Measurements from ENCODE around the gene ZFAND6. TPM values are rescaled to one million over a fixed set of nuclear protein-coding genes. Genes with fewer than 3 reads are reported as not detected.
"Not testable (repeated sequence)": the region's sequence is repeated elsewhere in the genome, so short reads cannot be mapped to it uniquely, and the experiment has no call there.

The ZFAND6 gene
- total and polyA plus RNA-seq, 5 donors = 64.4 to 84.6 (median 71.9) TPM

- WGBS = 96% methylated on average over 2 of the region's 2 CpGs
- intact Hi-C loops (cut with DNase I) = no loop called here
These were observed 59.5 kb downstream of the ZFAND6 start for GRCh38 chr15:80118956-80119355.

DNA sequence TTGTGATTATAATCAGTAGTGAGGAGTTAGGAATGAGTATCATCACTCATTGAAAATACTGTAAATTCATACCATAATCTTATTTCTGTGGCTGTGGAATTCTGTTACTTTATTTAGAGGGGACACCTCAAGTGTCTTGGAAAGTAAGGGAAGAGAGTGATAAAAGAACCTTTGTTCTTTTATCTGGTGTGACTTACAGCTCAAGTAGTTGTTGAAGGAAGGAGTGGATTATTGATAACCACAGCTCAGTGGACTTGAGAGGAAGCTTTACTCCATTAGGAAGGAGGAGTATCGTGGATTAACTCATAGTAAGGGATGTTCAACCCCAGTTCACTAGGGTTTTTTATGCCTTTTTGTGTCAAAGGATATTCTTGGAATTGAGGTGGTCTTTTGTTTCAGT, 61.2 kb downstream of the ZFAND6 start:
- DNase-seq (no peak), ATAC-seq (no peak)
- WGBS = 59% methylated on average over 1 of the region's 1 CpG
- intact Hi-C loops (cut with DNase I) = no loop called here
- no peaks in the 10 kb centered on the region for H3K4me1 ChIP-seq (ENCODE audit: control insufficient read depth, insufficient read depth, low read length)
- no peaks in the 10 kb centered on the region for H3K27me3 ChIP-seq (ENCODE audit: control insufficient read depth, insufficient read depth)
- H3K9me3 ChIP-seq (ENCODE audit: control insufficient read depth, low read length) = no peaks in the 10 kb centered on the region
- H3K4me3 ChIP-seq (ENCODE audit: low read length) = no peak overlapping the region
- no peak overlapping the region for H3K27ac ChIP-seq (ENCODE audit: low read length)

More at GRCh38 chr15:80118956-80119355, 59.5 kb downstream of the ZFAND6 start:
- no peaks in the 10 kb centered on the region for H3K27me3 ChIP-seq (ENCODE audit: control insufficient read depth, insufficient read depth)
- H3K9me3 ChIP-seq (ENCODE audit: control insufficient read depth, low read length) = no peaks in the 10 kb centered on the region
- DNase-seq (no peak), ATAC-seq (no peak)
- no peaks in the 10 kb centered on the region for H3K4me1 ChIP-seq (ENCODE audit: control insufficient read depth, insufficient read depth, low read length)
- H3K27ac ChIP-seq (ENCODE audit: low read length) = no peak overlapping the region
- H3K4me3 ChIP-seq (ENCODE audit: low read length) = no peak overlapping the region

DNA sequence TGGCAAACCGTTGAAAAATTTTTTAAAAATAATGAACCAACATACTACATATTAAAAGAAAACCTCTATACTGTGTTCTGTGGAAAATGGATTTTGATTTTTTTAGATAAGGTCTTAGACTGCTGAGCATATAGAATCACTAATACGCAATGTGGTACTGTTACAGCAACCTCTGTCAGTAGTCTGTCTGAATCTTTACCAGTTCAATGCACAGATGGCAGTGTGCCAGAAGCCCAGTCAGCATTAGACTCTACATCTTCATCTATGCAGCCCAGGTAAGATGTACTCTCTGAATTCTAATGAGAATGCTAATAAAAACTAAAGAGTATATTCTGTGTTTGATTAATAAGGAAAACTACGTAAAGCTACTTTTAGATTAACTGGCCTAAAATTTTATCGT, 62.1 kb downstream of the ZFAND6 start:
- WGBS = 91% methylated on average over 4 of the region's 4 CpGs
- intact Hi-C loops (cut with DNase I) = no loop called here

GRCh38 chr15:80123034-80123433, 63.6 kb downstream of the ZFAND6 start:
- Histone ChIP-seq H3K27ac (ENCODE audit: low read length) (no peak overlapping the region), H3K4me3 (ENCODE audit: low read length) (no peak overlapping the region), H3K27me3 (ENCODE audit: control insufficient read depth, insufficient read depth) (no peaks in the 10 kb centered on the region), H3K4me1 (ENCODE audit: control insufficient read depth, insufficient read depth, low read length) (no peaks in the 10 kb centered on the region), H3K9me3 (ENCODE audit: control insufficient read depth, low read length) (no peaks in the 10 kb centered on the region)
- intact Hi-C loops (cut with DNase I) = no loop called here
- DNase-seq (no peak), ATAC-seq (no peak)
- WGBS = 92% methylated on average over 6 of the region's 6 CpGs

More for the DNA sequence above, 62.1 kb downstream of the ZFAND6 start:
- no peaks in the 10 kb centered on the region for H3K9me3 ChIP-seq (ENCODE audit: control insufficient read depth, low read length)
- no peak for ATAC-seq
- H3K4me1 ChIP-seq (ENCODE audit: control insufficient read depth, insufficient read depth, low read length) = no peaks in the 10 kb centered on the region
- H3K4me3 ChIP-seq (ENCODE audit: low read length) = no peak overlapping the region
- DNase-seq = no peak
- no peak overlapping the region for H3K27ac ChIP-seq (ENCODE audit: low read length)
- H3K27me3 ChIP-seq (ENCODE audit: control insufficient read depth, insufficient read depth) = no peaks in the 10 kb centered on the region

DNA sequence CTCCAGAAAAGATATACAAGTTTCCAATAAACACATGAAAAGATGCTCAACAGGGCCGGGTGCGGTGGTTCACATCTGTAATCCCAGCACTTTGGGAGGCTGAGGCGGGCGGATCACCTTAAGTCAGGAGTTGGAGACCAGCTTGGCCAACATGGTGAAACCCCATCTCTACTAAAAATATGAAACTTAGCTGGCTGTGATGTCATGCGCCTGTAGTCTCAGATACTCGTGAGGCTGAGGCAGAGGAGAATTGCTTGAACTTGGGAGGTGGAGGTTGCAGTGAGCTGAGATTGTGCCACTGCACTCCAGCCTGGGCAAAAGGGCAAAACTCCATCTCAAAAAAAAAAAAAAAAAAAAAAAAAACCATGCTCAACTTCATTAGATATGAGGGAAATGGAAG, 67.8 kb downstream of the ZFAND6 start:
- H3K4me1 ChIP-seq (ENCODE audit: control insufficient read depth, insufficient read depth, low read length); H3K4me3 ChIP-seq (ENCODE audit: low read length); DNase-seq; H3K27ac ChIP-seq (ENCODE audit: low read length); H3K27me3 ChIP-seq (ENCODE audit: control insufficient read depth, insufficient read depth); H3K9me3 ChIP-seq (ENCODE audit: control insufficient read depth, low read length); ATAC-seq; intact Hi-C loops (cut with DNase I): not testable (repeated sequence)
- over 99% methylated on average over 6 of the region's 6 CpGs for WGBS

GRCh38 chr15:80127911-80128310, 68.4 kb downstream of the ZFAND6 start:
- Histone ChIP-seq H3K4me3 (ENCODE audit: low read length) (no peak overlapping the region), H3K9me3 (ENCODE audit: control insufficient read depth, low read length) (no peaks in the 10 kb centered on the region), H3K27me3 (ENCODE audit: control insufficient read depth, insufficient read depth) (no peaks in the 10 kb centered on the region), H3K4me1 (ENCODE audit: control insufficient read depth, insufficient read depth, low read length) (no peaks in the 10 kb centered on the region), H3K27ac (ENCODE audit: low read length) (no peak overlapping the region)
- ATAC-seq (no peak), DNase-seq (no peak)
- intact Hi-C loops (cut with DNase I) = no loop called here
- WGBS = 82% methylated on average over 2 of the region's 2 CpGs

- ATAC-seq (no peak), DNase-seq (no peak)
- H3K4me3 ChIP-seq (ENCODE audit: low read length) = no peak overlapping the region
- WGBS = 91% methylated on average over 3 of the region's 3 CpGs
- H3K9me3 ChIP-seq (ENCODE audit: control insufficient read depth, low read length) = no peaks in the 10 kb centered on the region
- H3K4me1 ChIP-seq (ENCODE audit: control insufficient read depth, insufficient read depth, low read length) = no peaks in the 10 kb centered on the region
- intact Hi-C loops (cut with DNase I) = no loop called here
- no peaks in the 10 kb centered on the region for H3K27me3 ChIP-seq (ENCODE audit: control insufficient read depth, insufficient read depth)
- H3K27ac ChIP-seq (ENCODE audit: low read length) = no peak overlapping the region
These were observed 72.9 kb downstream of the ZFAND6 start for GRCh38 chr15:80132382-80132781.

- intact Hi-C loops (cut with DNase I) = no loop called here
- no peaks in the 10 kb centered on the region for H3K9me3 ChIP-seq (ENCODE audit: control insufficient read depth, low read length)
- H3K27ac ChIP-seq (ENCODE audit: low read length) = no peak overlapping the region
- ATAC-seq (no peak), DNase-seq (no peak)
- no peaks in the 10 kb centered on the region for H3K27me3 ChIP-seq (ENCODE audit: control insufficient read depth, insufficient read depth)
- H3K4me3 ChIP-seq (ENCODE audit: low read length) = no peak overlapping the region
- H3K4me1 ChIP-seq (ENCODE audit: control insufficient read depth, insufficient read depth, low read length) = no peaks in the 10 kb centered on the region
- WGBS = 91% methylated on average over 3 of the region's 3 CpGs
These were observed 77.4 kb downstream of the ZFAND6 start for GRCh38 chr15:80136854-80137253.

DNA sequence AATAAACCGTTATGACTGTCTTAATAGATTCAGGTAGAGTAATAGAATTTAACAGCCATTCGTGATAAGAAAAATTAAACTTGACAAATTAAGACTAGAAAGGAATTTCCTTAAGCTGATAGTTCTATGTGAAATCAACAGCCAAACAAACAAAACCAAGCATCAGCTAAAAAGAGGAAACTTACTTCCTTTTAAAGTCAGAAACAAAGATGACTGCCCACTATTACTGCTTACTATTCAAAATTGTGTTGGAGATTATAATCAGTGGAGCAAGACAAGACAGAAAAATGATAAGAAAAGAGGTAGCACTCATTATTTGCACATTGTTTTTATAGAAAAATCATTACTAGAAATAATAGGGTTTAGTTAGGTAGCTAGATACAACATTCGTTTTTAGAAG, 79.5 kb downstream of the ZFAND6 start:
- no peaks in the 10 kb centered on the region for H3K27me3 ChIP-seq (ENCODE audit: control insufficient read depth, insufficient read depth)
- no peak overlapping the region for H3K27ac ChIP-seq (ENCODE audit: low read length)
- ATAC-seq (no peak), DNase-seq (no peak)
- no peaks in the 10 kb centered on the region for H3K4me1 ChIP-seq (ENCODE audit: control insufficient read depth, insufficient read depth, low read length)
- H3K9me3 ChIP-seq (ENCODE audit: control insufficient read depth, low read length) = no peaks in the 10 kb centered on the region
- intact Hi-C loops (cut with DNase I) = no loop called here
- H3K4me3 ChIP-seq (ENCODE audit: low read length) = no peak overlapping the region
- WGBS = 87% methylated on average over 3 of the region's 3 CpGs

DNA sequence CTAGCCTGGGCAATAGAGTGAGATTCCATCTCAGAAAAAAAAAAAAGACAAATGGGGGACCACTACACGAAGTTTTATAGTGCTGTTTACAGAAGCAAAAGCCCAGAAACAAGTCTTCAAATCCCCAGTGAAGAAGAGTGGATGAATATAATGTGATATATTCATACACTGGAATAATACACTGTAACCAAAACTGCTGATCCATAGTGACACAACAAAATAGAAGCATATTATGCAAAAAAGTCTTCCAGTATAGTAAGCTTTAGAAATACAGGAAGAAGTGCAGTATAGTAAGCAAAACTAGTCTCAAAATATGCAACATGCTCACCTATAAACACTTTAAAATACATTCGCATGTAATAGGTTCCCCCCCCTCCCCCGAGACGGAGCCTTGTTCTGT, 81.4 kb downstream of the ZFAND6 start:
- no peaks in the 10 kb centered on the region for H3K4me1 ChIP-seq (ENCODE audit: control insufficient read depth, insufficient read depth, low read length)
- H3K27ac ChIP-seq (ENCODE audit: low read length) = no peak overlapping the region
- H3K27me3 ChIP-seq (ENCODE audit: control insufficient read depth, insufficient read depth) = no peaks in the 10 kb centered on the region
- ATAC-seq (no peak), DNase-seq (no peak)
- 96% methylated on average over 4 of the region's 4 CpGs for WGBS
- H3K9me3 ChIP-seq (ENCODE audit: control insufficient read depth, low read length) = no peaks in the 10 kb centered on the region
- no peak overlapping the region for H3K4me3 ChIP-seq (ENCODE audit: low read length)
- intact Hi-C loops (cut with DNase I) = no loop called here

- no peak for DNase-seq
- no peaks in the 10 kb centered on the region for H3K27me3 ChIP-seq (ENCODE audit: control insufficient read depth, insufficient read depth)
- 91% methylated on average over 5 of the region's 5 CpGs for WGBS
- H3K4me3 ChIP-seq (ENCODE audit: low read length) = no peak overlapping the region
- H3K9me3 ChIP-seq (ENCODE audit: control insufficient read depth, low read length) = no peaks in the 10 kb centered on the region
- no peaks in the 10 kb centered on the region for H3K4me1 ChIP-seq (ENCODE audit: control insufficient read depth, insufficient read depth, low read length)
- H3K27ac ChIP-seq (ENCODE audit: low read length) = no peak overlapping the region
- intact Hi-C loops (cut with DNase I) = no loop called here
- ATAC-seq = no peak
These were observed 82.6 kb downstream of the ZFAND6 start for GRCh38 chr15:80141916-80142598.

- Histone ChIP-seq H3K9me3 (ENCODE audit: control insufficient read depth, low read length) (no peaks in the 10 kb centered on the region), H3K27ac (ENCODE audit: low read length) (no peak overlapping the region), H3K27me3 (ENCODE audit: control insufficient read depth, insufficient read depth) (no peaks in the 10 kb centered on the region), H3K4me3 (ENCODE audit: low read length) (no peak overlapping the region), H3K4me1 (ENCODE audit: control insufficient read depth, insufficient read depth, low read length) (no peaks in the 10 kb centered on the region)
- 93% methylated on average over 5 of the region's 5 CpGs for WGBS
- intact Hi-C loops (cut with DNase I) = no loop called here
- ATAC-seq (no peak), DNase-seq (no peak)
These were observed 83.2 kb downstream of the ZFAND6 start for GRCh38 chr15:80142646-80143045.
